ENCODE data around the gene ELOVL7. TPM values are rescaled to one million over a fixed set of nuclear protein-coding genes. Genes with fewer than 3 reads are reported as not detected.
"Not testable (repeated sequence)": the region's sequence is repeated elsewhere in the genome, so short reads cannot be mapped to it uniquely, and the experiment has no call there.

Gene ELOVL7
- total RNA-seq, 1 donor from 2014 or later: 0.46 TPM

DNA sequence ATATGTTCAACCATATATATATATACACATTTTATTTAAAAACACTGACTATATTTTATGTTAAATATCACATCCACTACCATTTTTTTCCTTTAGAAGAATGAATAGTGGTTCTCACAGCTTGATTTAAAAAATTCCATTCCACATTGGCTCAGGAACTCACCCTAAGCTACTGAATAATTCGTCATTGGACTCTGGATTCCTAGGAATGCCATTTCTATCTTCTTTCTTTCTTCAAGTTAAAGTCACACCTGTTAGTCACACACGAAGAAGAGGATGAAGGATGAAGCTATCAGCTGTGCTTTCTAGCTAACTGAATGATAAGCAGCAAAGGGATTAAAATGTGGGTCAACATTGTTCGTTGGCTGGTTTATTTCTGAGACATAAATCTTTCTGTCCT is 7.9 kb downstream of the ELOVL7 start:
- no peak for ATAC-seq
- intact Hi-C loops (cut with DNase I): no loop called here

GRCh38 chr5:60835554-60835953 is 8.5 kb downstream of the ELOVL7 start:
- ATAC-seq (no peak), DNase-seq (ENCODE audit: missing footprints) (no peak)
- intact Hi-C loops (cut with DNase I): no loop called here

More for the DNA sequence above, 7.9 kb downstream of the ELOVL7 start:
- DNase-seq (ENCODE audit: missing footprints): no peak

DNA sequence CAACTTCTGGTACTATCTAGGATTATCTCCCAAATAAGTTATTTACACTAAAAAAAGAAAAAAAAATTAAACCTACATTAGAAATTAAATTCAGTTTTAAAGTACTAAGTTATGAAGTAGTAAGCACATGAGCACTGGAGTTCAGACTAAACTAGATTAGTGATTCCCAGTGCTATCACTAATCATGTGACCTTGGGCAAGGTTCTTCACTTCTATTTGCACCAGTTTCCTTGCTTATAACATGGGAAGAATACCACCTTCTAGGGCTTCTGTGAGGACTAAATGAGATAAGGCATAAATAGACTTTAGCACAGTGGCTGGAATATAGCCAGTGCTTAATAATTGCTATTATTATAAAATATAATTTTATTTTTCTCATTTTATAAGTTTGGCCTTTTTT is 10.5 kb downstream of the ELOVL7 start:
- ATAC-seq: no peak
- DNase-seq (ENCODE audit: missing footprints): no peak
- intact Hi-C loops (cut with DNase I): no loop called here

DNA sequence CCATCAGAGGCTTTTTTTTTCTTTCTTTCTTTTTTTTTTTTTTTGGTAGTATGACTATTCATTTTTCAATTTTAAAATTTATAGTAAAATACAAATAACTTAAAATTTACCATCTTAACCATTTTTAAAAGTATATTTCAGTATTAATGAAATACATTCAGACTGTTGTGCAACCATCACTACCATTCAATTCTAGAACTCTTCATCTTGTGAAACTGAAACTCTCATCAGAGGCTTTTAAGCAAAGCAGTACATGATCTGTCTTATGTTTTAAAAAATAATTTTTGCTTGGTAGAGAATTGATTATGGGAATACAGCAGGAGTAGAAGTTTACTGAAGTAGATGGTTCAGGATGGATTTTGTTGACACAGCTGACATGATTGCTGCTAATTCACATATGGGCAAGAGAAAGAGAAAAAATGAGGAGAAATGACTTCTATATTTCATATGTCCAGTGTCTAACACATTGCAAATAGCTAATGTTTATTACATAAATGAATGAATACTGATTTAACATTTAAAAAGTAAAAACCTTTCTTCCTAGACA is 13.4 kb downstream of the ELOVL7 start:
- ATAC-seq: no peak
- intact Hi-C loops (cut with DNase I): no loop called here

DNA sequence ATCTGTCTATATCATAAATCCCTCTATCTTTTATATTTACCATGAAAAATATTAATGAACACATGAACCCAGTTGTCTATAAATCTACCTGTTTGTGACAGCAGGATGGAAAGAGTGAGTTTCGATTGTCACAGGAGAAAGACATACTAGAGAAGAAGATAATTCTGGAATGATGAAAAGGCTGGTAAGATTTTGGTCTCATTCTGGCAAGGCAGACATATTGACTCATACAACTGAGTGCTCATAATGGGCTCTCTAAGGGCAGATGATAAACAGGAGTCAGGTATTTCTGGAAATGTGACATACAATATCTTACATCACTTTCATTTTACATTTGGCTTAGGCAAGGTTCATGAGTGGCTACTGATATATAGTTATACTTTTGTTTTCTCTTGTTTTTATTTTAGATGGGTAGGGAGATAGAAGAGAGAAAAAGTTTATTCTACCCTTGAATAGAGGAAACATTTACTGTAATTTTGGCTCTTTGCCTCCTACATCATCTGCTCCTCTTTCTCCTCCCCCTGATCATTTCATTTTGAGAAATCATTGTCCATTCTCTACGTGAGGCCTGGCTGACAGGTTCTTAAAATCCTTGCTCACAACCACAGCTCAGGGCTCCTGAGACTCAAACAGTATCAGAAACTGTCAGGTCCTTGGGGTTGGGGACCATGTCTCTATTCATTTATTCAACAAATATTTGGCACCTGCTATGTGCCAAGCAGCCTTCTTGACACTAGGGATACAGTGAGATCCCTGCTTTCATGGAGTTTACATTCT is 14.4 kb downstream of the ELOVL7 start:
- intact Hi-C loops (cut with DNase I): no loop called here

More for the DNA sequence above, 13.4 kb downstream of the ELOVL7 start:
- no peak for DNase-seq (ENCODE audit: missing footprints)

DNA sequence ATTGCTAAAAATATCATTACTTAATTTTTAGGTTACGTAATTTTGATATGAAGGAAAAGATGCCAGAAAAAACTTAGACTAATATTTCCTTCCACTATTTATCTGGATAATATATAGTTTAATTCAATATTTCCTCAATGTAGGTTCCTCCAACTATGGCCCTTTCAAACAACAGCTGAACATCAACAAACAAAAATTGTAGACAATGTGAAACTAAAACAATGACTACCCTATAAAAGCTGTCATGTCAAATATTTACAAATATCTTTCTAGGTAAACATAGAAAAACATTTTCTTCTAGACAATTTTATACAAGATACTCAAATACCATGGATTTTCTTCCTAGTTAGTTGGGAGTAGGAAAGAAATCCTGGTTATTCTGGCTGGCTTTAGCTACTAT is 16.9 kb downstream of the ELOVL7 start:
- DNase-seq (ENCODE audit: missing footprints): no peak
- intact Hi-C loops (cut with DNase I): no loop called here

More for the DNA sequence above, 14.4 kb downstream of the ELOVL7 start:
- no peak for DNase-seq (ENCODE audit: missing footprints)
- no peak for ATAC-seq

GRCh38 chr5:60826653-60827052 is 17.4 kb downstream of the ELOVL7 start:
- no peak for DNase-seq (ENCODE audit: missing footprints)
- intact Hi-C loops (cut with DNase I): no loop called here
- ATAC-seq: no peak

More for the DNA sequence above, 16.9 kb downstream of the ELOVL7 start:
- ATAC-seq: no peak

- intact Hi-C loops (cut with DNase I): no loop called here
- no peak for DNase-seq (ENCODE audit: missing footprints)
- ATAC-seq: no peak
These were observed 20.5 kb downstream of the ELOVL7 start for GRCh38 chr5:60823574-60823973.

DNA sequence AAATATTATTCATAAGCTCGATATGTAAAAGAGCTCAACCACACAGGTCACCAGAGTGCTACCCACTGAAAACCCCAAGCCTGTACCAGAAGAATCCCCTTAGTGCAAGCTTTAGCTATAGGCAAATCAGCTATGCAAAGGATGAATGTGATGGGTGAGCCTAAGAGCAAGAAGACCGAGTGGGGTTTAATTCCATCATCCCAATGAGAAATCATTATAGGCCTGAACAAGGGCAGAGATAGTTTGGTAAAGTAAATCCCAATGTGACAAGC is 21.8 kb downstream of the ELOVL7 start:
- no peak for DNase-seq (ENCODE audit: missing footprints)
- intact Hi-C loops (cut with DNase I): no loop called here
- ATAC-seq: no peak

- ATAC-seq: no peak
- no peak for DNase-seq (ENCODE audit: missing footprints)
- intact Hi-C loops (cut with DNase I): no loop called here
These were observed 22.4 kb downstream of the ELOVL7 start for GRCh38 chr5:60821488-60822284.

- ATAC-seq (no peak), DNase-seq (ENCODE audit: missing footprints) (no peak)
- intact Hi-C loops (cut with DNase I): no loop called here
These were observed 23.2 kb downstream of the ELOVL7 start for GRCh38 chr5:60820593-60821487.

DNA sequence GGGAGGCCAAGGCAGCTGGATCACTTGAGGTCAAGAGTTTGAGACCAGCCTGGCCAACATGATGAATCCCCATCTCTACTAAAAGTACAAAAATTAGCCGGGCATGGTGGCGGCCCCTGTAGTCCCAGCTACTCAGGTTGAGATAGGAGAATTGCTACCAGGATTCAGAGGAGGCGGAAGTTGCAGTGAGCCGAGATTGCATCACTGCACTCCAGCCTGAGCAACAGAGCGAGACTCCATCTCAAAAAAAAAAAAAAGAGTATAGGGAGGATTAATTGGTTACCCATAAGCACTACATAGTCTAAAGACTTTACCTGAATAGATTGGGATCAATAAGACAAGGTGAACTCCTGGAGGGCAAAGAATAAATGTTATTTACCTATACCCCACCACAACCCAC is 27.9 kb downstream of the ELOVL7 start:
- DNase-seq (ENCODE audit: missing footprints); intact Hi-C loops (cut with DNase I); ATAC-seq: not testable (repeated sequence)

DNA sequence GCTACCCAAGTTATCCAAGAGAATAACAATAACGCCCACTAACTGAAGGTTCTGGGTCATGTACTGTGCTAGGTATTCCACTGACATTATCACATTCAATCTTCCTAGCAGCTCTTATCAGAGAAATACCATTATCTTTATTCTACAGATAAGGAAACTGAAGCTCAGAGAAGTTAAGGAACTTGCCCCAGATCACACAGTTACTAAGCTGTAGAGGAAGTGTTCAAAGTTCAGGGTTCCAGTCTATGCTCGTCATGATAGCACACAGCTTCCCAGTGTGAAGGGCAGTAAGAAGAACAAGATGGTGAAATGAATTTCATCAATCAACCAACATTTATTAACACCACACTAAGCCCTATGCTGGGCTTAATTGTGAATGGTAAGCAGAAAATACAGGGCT is 29.6 kb downstream of the ELOVL7 start:
- ATAC-seq: no peak
- DNase-seq (ENCODE audit: missing footprints): no peak
- intact Hi-C loops (cut with DNase I): no loop called here

DNA sequence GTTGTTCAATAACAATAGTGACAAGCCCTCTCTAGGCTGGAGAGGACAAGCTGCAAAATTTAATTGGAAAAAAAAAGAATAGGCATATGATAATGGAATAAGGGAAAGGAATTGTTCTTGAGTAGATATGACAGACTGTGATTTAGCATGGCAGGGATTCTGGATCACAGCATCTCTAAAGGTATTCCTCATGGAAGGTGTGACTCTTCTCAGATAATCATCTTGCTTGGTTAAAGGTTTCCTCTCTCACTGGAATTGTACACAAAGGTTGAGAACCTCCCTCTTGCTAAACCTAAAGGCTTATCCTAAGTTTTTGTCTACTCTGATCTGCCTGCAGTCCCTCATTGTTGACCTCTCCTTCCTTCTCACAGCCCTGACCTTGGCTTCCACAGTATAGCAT is 31.6 kb downstream of the ELOVL7 start:
- intact Hi-C loops (cut with DNase I): no loop called here

GRCh38 chr5:60811105-60811504 is 33.0 kb downstream of the ELOVL7 start:
- intact Hi-C loops (cut with DNase I): no loop called here
- DNase-seq (ENCODE audit: missing footprints): no peak
- no peak for ATAC-seq

More for the DNA sequence above, 31.6 kb downstream of the ELOVL7 start:
- DNase-seq (ENCODE audit: missing footprints) (no peak), ATAC-seq (no peak)

DNA sequence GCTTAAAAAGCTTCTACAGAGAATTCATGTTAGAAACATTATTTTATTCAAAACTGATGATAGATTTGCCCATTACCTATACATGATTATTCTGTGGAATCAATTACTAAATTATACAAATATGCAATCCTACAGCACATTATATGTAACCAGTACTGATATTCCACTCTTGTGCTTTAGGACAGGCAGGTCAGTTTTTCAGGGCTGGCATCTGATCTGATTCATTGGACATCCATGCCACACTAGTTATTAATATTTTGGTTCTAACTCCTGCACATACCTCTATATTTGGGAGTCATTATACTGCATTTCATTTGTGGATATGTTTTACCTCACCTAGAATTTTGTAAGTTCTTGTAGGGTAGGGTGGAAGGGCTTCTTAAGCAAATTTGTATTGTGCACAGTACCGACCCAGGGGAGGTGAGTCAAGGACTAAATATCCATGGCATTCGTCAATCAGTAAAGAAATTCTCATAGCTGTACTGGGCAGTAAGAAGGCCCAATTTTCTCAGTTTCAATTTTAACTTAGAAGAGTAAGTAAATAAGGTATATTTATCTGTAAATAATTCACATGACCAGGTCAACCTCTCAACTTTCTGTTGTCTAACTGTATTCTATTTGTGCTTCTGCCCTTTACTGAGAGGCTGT is 33.5 kb downstream of the ELOVL7 start:
- ATAC-seq (no peak), DNase-seq (ENCODE audit: missing footprints) (no peak)
- intact Hi-C loops (cut with DNase I): no loop called here

GRCh38 chr5:60809891-60810425 is 34.1 kb downstream of the ELOVL7 start:
- no peak for DNase-seq (ENCODE audit: missing footprints)
- ATAC-seq: no peak
- intact Hi-C loops (cut with DNase I): no loop called here

DNA sequence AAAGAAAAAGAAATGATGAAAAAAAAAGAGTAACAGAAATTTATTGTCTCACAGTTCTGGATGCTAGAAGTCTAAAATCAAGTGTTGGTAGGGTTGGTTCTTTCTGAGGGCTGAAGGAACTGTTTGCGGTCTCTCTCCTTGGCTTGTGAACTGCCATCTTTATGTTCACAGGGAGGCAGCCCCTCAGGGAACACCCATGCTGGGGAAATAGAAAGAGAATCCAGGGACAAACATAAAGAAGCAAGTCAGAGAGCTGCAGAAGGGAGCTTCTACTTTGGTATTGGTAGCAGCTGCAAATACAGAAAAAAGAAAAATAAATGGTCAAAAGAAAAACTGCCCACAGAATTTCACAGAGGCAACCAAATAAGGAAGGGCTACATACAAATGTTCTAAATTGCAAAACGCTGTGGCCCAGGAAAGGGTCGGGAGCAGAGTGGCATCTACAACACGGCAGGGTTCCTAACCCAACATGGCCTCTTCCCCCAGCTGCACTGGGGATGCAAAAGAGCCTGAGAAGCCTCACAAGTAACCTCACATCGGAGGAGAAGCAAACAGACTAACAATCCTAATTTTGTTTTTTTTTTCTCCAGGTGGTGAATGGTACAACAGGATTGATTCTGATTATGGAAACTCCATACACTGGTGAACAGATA is 37.4 kb downstream of the ELOVL7 start:
- intact Hi-C loops (cut with DNase I): no loop called here
- DNase-seq (ENCODE audit: missing footprints) (no peak), ATAC-seq (no peak)

Measured in Right ventricle myocardium inferior (tissue), 1 donor.